PC-9 (cell line): ENCODE data around the gene DAB1. TPM values are rescaled to one million over a fixed set of nuclear protein-coding genes. Genes with fewer than 3 reads are reported as not detected.

ENCODE experiments used
- BruUV-seq: library from RNA; stranded (reverse); fragments of 400-500 nt; replicated peaks from 2 replicates; lab custom pipeline; 2021; lab: Mats Ljungman, UMichigan
- CTCF ChIA-PET: fragments of 300-600 bp; sonication (Branson Sonifier 250); formaldehyde crosslinking; loops from one replicate; lab custom pipeline; 2022; ENCODE audit warnings: antibody characterized with exemption; lab: Charles Lee
- POLR2A ChIA-PET: fragments of 300-600 bp; sonication (Branson Sonifier 250); formaldehyde crosslinking; loops from one replicate; lab custom pipeline; 2022; ENCODE audit warnings: antibody characterized with exemption; ENCODE audit not compliant: unreplicated experiment; lab: Charles Lee
- DNase-seq, 2 experiments: peaks; one replicate each; pipeline versions ENCODE4 v3.0.0 to v3.0.0-alpha.2; 2015 to 2022; ENCODE audit warnings: mixed read lengths in 1 of 2
- H2AFZ ChIP-seq: fragments of 200-600 bp; sonication (generic); 2 replicates; pipeline ENCODE4 v1.8.1; 2017; ENCODE audit warnings: antibody characterized with exemption
- H3F3A ChIP-seq: fragments of 200-600 bp; sonication (generic); 2 replicates; pipeline ENCODE4 v1.8.1; 2017; ENCODE audit warnings: antibody characterized with exemption, mild to moderate bottlenecking, low read depth; ENCODE audit not compliant: insufficient read depth
- H3K27ac ChIP-seq: fragments of 200-600 bp; sonication (generic); 2 replicates; pipeline ENCODE4 v1.6.1; 2016; ENCODE audit warnings: mixed run types
- H3K27me3 ChIP-seq: fragments of 200-600 bp; sonication (generic); 2 replicates; pipeline ENCODE4 v1.6.1; 2016; ENCODE audit warnings: low read depth, mixed run types; ENCODE audit not compliant: insufficient read depth
- H3K36me3 ChIP-seq: fragments of 200-600 bp; sonication (generic); 2 replicates; pipeline ENCODE4 v1.6.1; 2016; ENCODE audit warnings: low read depth, mixed run types
- H3K4me1 ChIP-seq: fragments of 200-600 bp; sonication (generic); replicated peaks from 2 replicates; pipeline ENCODE4 v1.6.1; 2016; ENCODE audit warnings: mixed run types; ENCODE audit not compliant: insufficient read depth
- H3K4me2 ChIP-seq: fragments of 200-600 bp; sonication (generic); 2 replicates; pipeline ENCODE4 v1.6.1; 2017; ENCODE audit warnings: mixed run types
- H3K4me3 ChIP-seq: fragments of 200-600 bp; sonication (generic); 2 replicates; pipeline ENCODE4 v1.6.1; 2016; ENCODE audit warnings: mixed run types
- H3K79me2 ChIP-seq: fragments of 200-600 bp; sonication (generic); 2 replicates; pipeline ENCODE4 v1.6.1; 2017; ENCODE audit warnings: low read depth, mixed run types
- H3K9me2 ChIP-seq: fragments of 200-600 bp; sonication (generic); 2 replicates; pipeline ENCODE4 v1.8.1; 2017; ENCODE audit warnings: mild to moderate bottlenecking; ENCODE audit not compliant: insufficient read depth
- H3K9me3 ChIP-seq: fragments of 200-600 bp; sonication (generic); 2 replicates; pipeline ENCODE4 v1.8.1; 2016; ENCODE audit warnings: low read depth; ENCODE audit not compliant: insufficient read depth
- H4K20me1 ChIP-seq: fragments of 200-600 bp; sonication (generic); 2 replicates; pipeline ENCODE4 v1.8.1; 2017; ENCODE audit not compliant: insufficient read depth
- CTCF ChIP-seq: fragments of 200-600 bp; sonication (generic); conservative IDR thresholded peaks from 2 replicates; pipeline ENCODE4 v1.6.1; 2017; ENCODE audit warnings: mixed run types, antibody characterized with exemption, mild to moderate bottlenecking, moderate library complexity
- EZH2 ChIP-seq: fragments of 200-600 bp; sonication (generic); IDR thresholded peaks from 2 replicates; pipeline ENCODE4 v1.8.0; 2017; ENCODE audit warnings: antibody characterized with exemption, low read depth
- intact Hi-C: fragments of 100-400 bp; cut with micrococcal nuclease; formaldehyde crosslinking; loops from one replicate; pipeline ENCODE4 v1.10.0; 2022; ENCODE audit not compliant: unreplicated experiment
- total RNA-seq: library from RNA; stranded (reverse); gene quantifications from 2 replicates; pipeline ENCODE4 v1.2.3, GENCODE V29; 2021

The DAB1 gene
- total RNA-seq, 1 experiment from 2014 or later, result not detected

GRCh38 chr1:57109883-57110282 lies 314.0 kb downstream of the DAB1 start:
- Histone ChIP-seq H3K79me2 (no peaks in the 10 kb centered on the region), H3K4me2 (no peak overlapping the region), H3K36me3 (no peaks in the 10 kb centered on the region), H3K9me2 (no peaks in the 10 kb centered on the region), H2AFZ (no peak overlapping the region), H3K27me3 (peaks cover 12% of the 10 kb centered on the region; the same call in 1 of the 2 replicates), H3K4me1 (no peaks in the 10 kb centered on the region), H3K4me3 (no peak overlapping the region), H4K20me1 (no peaks in the 10 kb centered on the region), H3K9me3 (no peaks in the 10 kb centered on the region), H3K27ac (no peak overlapping the region), H3F3A (no peaks in the 10 kb centered on the region)
- BruUV-seq, result no TSS peak
- ChIA-PET POLR2A (no interaction called here), CTCF (no interaction called here)
- intact Hi-C loops, result no loop called here
- DNase-seq, result no peak
- no peak for TF ChIP-seq CTCF
- TF ChIP-seq EZH2, result no peak

- H3K4me2 ChIP-seq, result no peak overlapping the region
- no peaks in the 10 kb centered on the region for H3K4me1 ChIP-seq
- no peak overlapping the region for H3K4me3 ChIP-seq
- CTCF ChIA-PET, result no interaction called here
- TF ChIP-seq EZH2 (no peak), CTCF (no peak)
- intact Hi-C loops, result no loop called here
- peaks cover 15% of the 10 kb centered on the region; the same call in 1 of the 2 replicates for H3K27me3 ChIP-seq
- no peak overlapping the region for H3K27ac ChIP-seq
- H3K36me3 ChIP-seq, result no peaks in the 10 kb centered on the region
- H3K79me2 ChIP-seq, result no peaks in the 10 kb centered on the region
- H3K9me2 ChIP-seq, result no peaks in the 10 kb centered on the region
- no peaks in the 10 kb centered on the region for H3K9me3 ChIP-seq
- POLR2A ChIA-PET, result no interaction called here
- BruUV-seq, result no TSS peak
- H2AFZ ChIP-seq, result no peak overlapping the region
- no peaks in the 10 kb centered on the region for H4K20me1 ChIP-seq
- no peak for DNase-seq
- no peaks in the 10 kb centered on the region for H3F3A ChIP-seq
Observed at GRCh38 chr1:57109247-57109646, 314.6 kb downstream of the DAB1 start.

- no peaks in the 10 kb centered on the region for H3F3A ChIP-seq
- TF ChIP-seq CTCF, result no peak
- TF ChIP-seq EZH2, result no peak
- no peaks in the 10 kb centered on the region for H4K20me1 ChIP-seq
- no peak for DNase-seq
- BruUV-seq, result no TSS peak
- H3K4me1 ChIP-seq, result no peaks in the 10 kb centered on the region
- no peak overlapping the region for H3K4me3 ChIP-seq
- H3K27ac ChIP-seq, result no peak overlapping the region
- no peaks in the 10 kb centered on the region for H3K36me3 ChIP-seq
- H3K9me3 ChIP-seq, result no peaks in the 10 kb centered on the region
- POLR2A ChIA-PET, result no interaction called here
- H3K4me2 ChIP-seq, result no peak overlapping the region
- no peaks in the 10 kb centered on the region for H3K9me2 ChIP-seq
- peaks cover 15% of the 10 kb centered on the region; the same call in 1 of the 2 replicates for H3K27me3 ChIP-seq
- intact Hi-C loops, result no loop called here
- CTCF ChIA-PET, result interaction anchor here (0.7 kb wide), 1 partner anchor 348 kb away, joined by 5 read pairs; no protein-coding TSS in a partner anchor
- no peaks in the 10 kb centered on the region for H3K79me2 ChIP-seq
- no peak overlapping the region for H2AFZ ChIP-seq
Observed at GRCh38 chr1:57106296-57106695, 317.6 kb downstream of the DAB1 start.
